Calu3 (cell line): ENCODE measurements around the gene CHEK2. TPM values are rescaled to one million over a fixed set of nuclear protein-coding genes. Genes with fewer than 3 reads are reported as not detected.

Experiments
- BruUV-seq: library from RNA; stranded (reverse); fragments of 400-500 nt; replicated peaks from 2 replicates; lab custom pipeline; 2021; lab: Mats Ljungman, UMichigan
- CTCF ChIA-PET: fragments of 300-600 bp; sonication (Branson Sonifier 250); formaldehyde crosslinking; loops from one replicate; lab custom pipeline; 2022; ENCODE audit warnings: antibody characterized with exemption; lab: Charles Lee
- DNase-seq: peaks from one replicate; pipeline ENCODE4 v3.0.0; 2022
- H3K27ac Mint-ChIP-seq: one replicate; pipeline ENCODE4 v1.8.0; 2022; ENCODE audit warnings: mixed read lengths; ENCODE audit not compliant: unreplicated experiment
- H3K27me3 Mint-ChIP-seq: one replicate; pipeline ENCODE4 v1.8.0; 2022; ENCODE audit warnings: mixed read lengths; ENCODE audit not compliant: unreplicated experiment
- H3K36me3 Mint-ChIP-seq: one replicate; pipeline ENCODE4 v1.8.0; 2022; ENCODE audit warnings: mild to moderate bottlenecking, moderate library complexity, mixed read lengths; ENCODE audit not compliant: insufficient read depth, unreplicated experiment
- H3K4me1 Mint-ChIP-seq: one replicate; pipeline ENCODE4 v1.8.0; 2022; ENCODE audit warnings: mild to moderate bottlenecking, low read depth, mixed read lengths; ENCODE audit not compliant: unreplicated experiment
- H3K4me3 Mint-ChIP-seq: one replicate; pipeline ENCODE4 v1.8.0; 2022; ENCODE audit warnings: mild to moderate bottlenecking, low read depth, moderate library complexity, mixed read lengths; ENCODE audit not compliant: unreplicated experiment
- H3K9me3 Mint-ChIP-seq: one replicate; pipeline ENCODE4 v1.8.0; 2022; ENCODE audit warnings: low read depth, mixed read lengths; ENCODE audit not compliant: unreplicated experiment
- CTCF ChIP-seq: fragments of 200-600 bp; IDR thresholded peaks from one replicate; pipeline ENCODE4 v1.8.0; 2022; ENCODE audit warnings: antibody characterized with exemption; ENCODE audit not compliant: unreplicated experiment
- intact Hi-C: fragments of 100-400 bp; cut with micrococcal nuclease; formaldehyde crosslinking; loops from one replicate; pipeline ENCODE4 v1.10.0; 2022; ENCODE audit not compliant: unreplicated experiment
- total RNA-seq: library from RNA; stranded (reverse); gene quantifications from 2 replicates; pipeline ENCODE4 v1.2.3, GENCODE V29; 2022

The CHEK2 gene
- total RNA-seq, 1 experiment from 2014 or later: 27.0 TPM

DNA sequence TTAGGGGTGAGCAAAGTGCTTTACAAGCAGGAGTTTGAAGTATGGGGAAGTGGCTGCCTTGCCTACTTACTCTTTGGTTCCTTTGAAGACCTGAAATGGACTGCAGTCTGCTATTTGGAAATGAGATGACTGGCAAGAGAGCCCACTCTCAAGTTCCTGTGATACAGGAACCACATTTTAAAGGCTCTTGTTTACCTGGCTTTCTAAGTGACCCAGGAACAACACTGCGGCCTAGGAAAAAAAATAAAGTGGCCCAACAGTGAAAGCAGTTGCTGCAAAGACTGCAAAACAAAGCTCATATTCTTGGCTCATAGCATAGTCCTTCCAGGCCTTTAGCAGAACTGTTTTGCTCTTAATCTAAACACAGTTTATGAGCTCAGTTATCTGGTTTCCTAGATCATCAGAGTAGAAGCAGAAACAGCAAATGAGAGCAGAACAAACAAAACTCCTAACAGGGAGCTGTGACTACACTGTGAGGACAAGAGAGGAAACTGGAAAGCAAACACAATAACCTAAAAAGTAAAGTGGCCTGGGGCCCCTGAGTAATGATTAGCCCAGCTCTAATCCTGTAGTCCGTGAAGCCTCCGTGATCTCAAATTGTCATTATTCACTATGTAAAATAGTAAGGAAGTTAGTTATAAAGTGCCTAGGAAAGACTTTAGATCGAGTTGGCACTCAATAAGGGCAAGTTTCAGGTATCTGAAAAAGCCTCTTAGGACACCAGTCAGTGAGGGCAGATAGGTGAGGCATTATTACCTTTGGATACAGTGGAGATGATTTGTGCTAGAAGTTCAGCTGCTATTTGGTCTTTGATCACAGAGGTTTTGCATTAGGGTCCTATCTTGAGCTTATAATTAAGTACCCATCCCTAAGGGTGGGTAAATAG lies 42.4 kb upstream of the CHEK2 start:
- no peaks in the 10 kb centered on the region for H3K27me3 Mint-ChIP-seq
- H3K4me3 Mint-ChIP-seq: no peak overlapping the region
- BruUV-seq: no TSS peak
- no peak overlapping the region for H3K27ac Mint-ChIP-seq
- CTCF ChIA-PET: interaction anchor here (0.5 to 0.8 kb wide), 4 partner anchors 34 to 923 kb away, joined by 4 to 7 read pairs (median 5); no protein-coding TSS in a partner anchor
- no peaks in the 10 kb centered on the region for H3K4me1 Mint-ChIP-seq
- H3K36me3 Mint-ChIP-seq: peaks cover 61% of the 10 kb centered on the region
- H3K9me3 Mint-ChIP-seq: no peaks in the 10 kb centered on the region
- intact Hi-C loops: no loop called here
- DNase-seq: no peak
- TF ChIP-seq CTCF: no peak

DNA sequence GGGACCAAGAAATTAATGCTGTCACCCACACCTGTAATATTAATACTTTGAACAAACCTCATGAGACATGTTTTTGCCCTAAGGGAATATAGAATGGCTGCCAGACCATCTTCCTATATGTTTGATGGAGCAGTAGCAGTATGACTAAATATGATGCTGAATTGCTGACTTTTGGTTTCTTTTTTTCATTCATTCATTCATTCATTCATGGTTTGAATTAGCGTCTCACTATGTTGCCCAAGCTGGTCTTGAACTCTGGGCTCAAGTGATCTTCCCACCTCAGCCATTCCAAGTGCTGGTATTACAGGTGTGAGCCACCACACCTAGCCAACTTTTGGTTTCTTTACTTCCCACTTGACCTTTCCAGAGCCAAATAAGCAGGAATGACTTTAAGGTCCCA lies 38.7 kb upstream of the CHEK2 start:
- BruUV-seq: no TSS peak
- DNase-seq: no peak
- Mint-ChIP-seq H3K36me3 (peaks cover 58% of the 10 kb centered on the region), H3K4me1 (peaks cover 3% of the 10 kb centered on the region), H3K27me3 (no peaks in the 10 kb centered on the region), H3K4me3 (no peak overlapping the region), H3K9me3 (no peaks in the 10 kb centered on the region), H3K27ac (no peak overlapping the region)
- intact Hi-C loops: no loop called here
- CTCF ChIA-PET: no interaction called here
- TF ChIP-seq CTCF: no peak

GRCh38 chr22:28779833-28780232 lies 38.2 kb upstream of the CHEK2 start:
- CTCF ChIA-PET: no interaction called here
- Mint-ChIP-seq H3K9me3 (no peaks in the 10 kb centered on the region), H3K27ac (no peak overlapping the region), H3K27me3 (no peaks in the 10 kb centered on the region), H3K36me3 (peaks cover 58% of the 10 kb centered on the region), H3K4me1 (peaks cover 7% of the 10 kb centered on the region), H3K4me3 (no peak overlapping the region)
- no peak for TF ChIP-seq CTCF
- DNase-seq: no peak
- no TSS peak for BruUV-seq
- intact Hi-C loops: no loop called here

- peak overlapping the region; percentile 30 for H3K27ac Mint-ChIP-seq
- DNase-seq: no peak
- H3K4me1 Mint-ChIP-seq: peaks cover 23% of the 10 kb centered on the region
- H3K4me3 Mint-ChIP-seq: peak overlapping the region; percentile 40
- CTCF ChIA-PET: no interaction called here
- H3K27me3 Mint-ChIP-seq: no peaks in the 10 kb centered on the region
- peaks cover 54% of the 10 kb centered on the region for H3K36me3 Mint-ChIP-seq
- BruUV-seq: no TSS peak
- H3K9me3 Mint-ChIP-seq: no peaks in the 10 kb centered on the region
- intact Hi-C loops: no loop called here
- TF ChIP-seq CTCF: no peak
Observed at GRCh38 chr22:28774378-28774777, 32.8 kb upstream of the CHEK2 start.
